GM12878 (cell line): Measurements from ENCODE around the gene CCDC85B. TPM values are rescaled to one million over a fixed set of nuclear protein-coding genes. Genes with fewer than 3 reads are reported as not detected.

Experiments used
- ASH2L ChIP-seq: fragments of 300-600, 200-600 bp; sonication (generic); IDR thresholded peaks from 2 replicates; pipeline ENCODE4 v1.6.1; 2017; ENCODE audit warnings: low read depth, mild to moderate bottlenecking, borderline replicate concordance
- BMI1 ChIP-seq: fragments of 450-650 bp; IDR thresholded peaks from 2 replicates; pipeline ENCODE4 v1.6.1; 2016; ENCODE audit warnings: mild to moderate bottlenecking, moderate library complexity, borderline replicate concordance
- HCFC1 ChIP-seq: fragments of 150-350 bp; IDR thresholded peaks from 2 replicates; pipeline ENCODE4 v1.6.1; 2014; ENCODE audit warnings: low read length
- HDAC2 ChIP-seq: fragments of 200-600 bp; sonication (generic); IDR thresholded peaks from 2 replicates; pipeline ENCODE4 v1.6.1; 2017
- KLF5 ChIP-seq: fragments of 450-650 bp; IDR thresholded peaks from 2 replicates; pipeline ENCODE4 v1.6.1; 2014; ENCODE audit warnings: mild to moderate bottlenecking; ENCODE audit not compliant: partially characterized antibody
- MXI1 ChIP-seq: fragments of 150-350 bp; IDR thresholded peaks from 2 replicates; pipeline ENCODE4 v1.6.1; 2011; ENCODE audit warnings: low read depth, mild to moderate bottlenecking, inconsistent platforms, low read length, improper control_type of control experiment
- NFYB ChIP-seq: IDR thresholded peaks from 2 replicates; pipeline ENCODE4 v1.6.1; 2011; ENCODE audit warnings: low read depth, mild to moderate bottlenecking, low read length, improper control_type of control experiment, moderate library complexity; ENCODE audit not compliant: insufficient read depth
- NR2F1 ChIP-seq: fragments of 450-650 bp; conservative IDR thresholded peaks from 2 replicates; pipeline ENCODE4 v1.6.1; 2017; ENCODE audit warnings: mild to moderate bottlenecking
- PAX5 ChIP-seq: IDR thresholded peaks from 2 replicates; pipeline ENCODE4 v1.6.1; 2011; ENCODE audit warnings: low read depth, low read length, borderline replicate concordance
- RELB ChIP-seq: fragments of 450-650 bp; IDR thresholded peaks from 2 replicates; pipeline ENCODE4 v1.6.1; 2017; ENCODE audit warnings: low read depth, mild to moderate bottlenecking, moderate library complexity
- SIX5 ChIP-seq: IDR thresholded peaks from 2 replicates; pipeline ENCODE4 v1.6.1; 2011; ENCODE audit warnings: mild to moderate bottlenecking, low read depth, low read length, moderate library complexity; ENCODE audit not compliant: severe bottlenecking
- SPI1 ChIP-seq: IDR thresholded peaks from 2 replicates; pipeline ENCODE4 v1.6.1; 2011; ENCODE audit warnings: low read depth, mild to moderate bottlenecking, low read length, moderate library complexity, borderline replicate concordance; ENCODE audit not compliant: insufficient read depth
- WRNIP1 ChIP-seq: IDR thresholded peaks from 2 replicates; pipeline ENCODE4 v1.6.1; 2011; ENCODE audit warnings: low read depth, low read length, improper control_type of control experiment, borderline replicate concordance
- ZBTB40 ChIP-seq: fragments of 450-650 bp; IDR thresholded peaks from 2 replicates; pipeline ENCODE4 v1.6.1; 2016; ENCODE audit warnings: mild to moderate bottlenecking, moderate library complexity, borderline replicate concordance
- ZNF384 ChIP-seq: IDR thresholded peaks from 2 replicates; pipeline ENCODE4 v1.6.1; 2012; ENCODE audit warnings: low read depth, mild to moderate bottlenecking, low read length, improper control_type of control experiment, borderline replicate concordance
- polyA plus RNA-seq, 11 experiments: library from polyadenylated mRNA; depleted of rRNA in 4 of 11; unstranded in 6 of 11; stranded (reverse) in 5 of 11; fragments of >200 nt; fragmentation: Nextera tagmentation in 4 of 11; fragmentation: Illumina TruSeq in 1 of 11; extraction: Ambion mirVana in 4 of 11; extraction: Trizol in 1 of 11; gene quantifications; 1 replicate in 1 of 11; 2 replicates in 10 of 11; pipeline versions ENCODE4 v1.2.1 to v1.2.3, GENCODE V29; 2011 to 2016; ENCODE audit warnings: inconsistent platforms in 2 of 11, missing spikeins in 2 of 11, low read depth in 1 of 11
- total RNA-seq, 4 experiments: library from RNA; depleted of rRNA in 3 of 4; stranded (reverse); fragments of >200 nt in 3 of 4; fragmentation: Illumina TruSeq in 1 of 4; extraction: Trizol in 1 of 4; gene quantifications; 2 replicates each; pipeline versions ENCODE4 v1.2.1 to v1.2.3, GENCODE V29; 2013 to 2021
- TF ChIP-seq, protein P1 (sequence below): fragments of 450-650 bp; IDR thresholded peaks from 2 replicates; pipeline ENCODE4 v1.6.1; 2017; ENCODE audit warnings: mild to moderate bottlenecking
- TF ChIP-seq, protein P2 (sequence below), 3 experiments: IDR thresholded peaks in 2 of 3; conservative IDR thresholded peaks in 1 of 3; 2 replicates each; pipeline ENCODE4 v1.5.1; 2011; ENCODE audit warnings: low read depth in 3 of 3, low read length in 3 of 3, mild to moderate bottlenecking in 3 of 3, control low read depth in 2 of 3, moderate library complexity in 2 of 3, inconsistent platforms in 1 of 3, mixed read lengths in 1 of 3; ENCODE audit not compliant: control insufficient read depth in 2 of 3, insufficient read depth in 1 of 3; ENCODE audit errors: extremely low read depth in 1 of 3

Gene CCDC85B
- total and polyA plus RNA-seq, 10 of the 15 experiments (the other 5 are each of a cell fraction or from before 2014, with no cell fraction given) = 0.32 to 114 (median 49.5) TPM

DNA sequence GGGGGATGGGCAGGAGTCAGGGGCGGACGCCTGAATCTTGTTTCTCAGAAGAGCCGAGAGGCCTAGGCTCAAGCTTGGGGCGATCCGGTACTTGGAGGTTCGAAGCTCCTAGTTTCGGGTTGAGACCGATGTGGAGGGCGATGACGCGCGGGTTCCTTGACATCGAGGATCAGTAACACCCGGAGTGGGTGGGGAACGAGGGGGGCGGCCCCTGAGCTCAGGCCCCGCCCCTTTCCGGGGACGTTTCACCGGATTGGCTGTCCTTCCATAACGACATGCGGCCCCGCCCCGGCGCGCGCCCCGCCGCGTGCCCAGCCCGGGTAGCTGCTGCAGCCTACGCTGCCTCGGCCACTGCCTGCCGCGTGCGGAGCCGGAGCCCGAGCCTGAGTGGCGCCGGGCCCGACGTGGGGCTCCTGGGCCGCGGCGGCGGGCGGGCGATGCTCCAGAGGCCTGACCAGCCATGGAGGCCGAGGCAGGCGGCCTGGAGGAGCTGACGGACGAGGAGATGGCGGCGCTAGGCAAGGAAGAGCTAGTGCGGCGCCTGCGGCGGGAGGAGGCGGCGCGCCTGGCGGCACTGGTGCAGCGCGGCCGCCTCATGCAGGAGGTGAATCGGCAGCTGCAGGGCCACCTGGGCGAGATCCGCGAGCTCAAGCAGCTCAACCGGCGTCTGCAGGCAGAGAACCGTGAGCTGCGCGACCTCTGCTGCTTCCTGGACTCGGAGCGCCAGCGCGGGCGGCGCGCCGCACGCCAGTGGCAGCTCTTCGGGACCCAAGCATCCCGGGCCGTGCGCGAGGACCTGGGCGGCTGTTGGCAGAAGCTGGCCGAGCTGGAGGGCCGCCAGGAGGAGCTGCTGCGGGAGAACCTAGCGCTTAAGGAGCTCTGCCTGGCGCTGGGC, at the start of gene CCDC85B (continued):
- TF ChIP-seq ASH2L (0 out of 2 replicates have a peak, but pooled peaks have one; percentile 46), SPI1 (no peak), NR2F1 (peak; percentile 49; the same call in 1 of the 2 replicates), NFYB (peak; percentile 42; the same call in 1 of the 2 replicates), HDAC2 (no peak), ZNF384 (no peak), HCFC1 (no peak), ZBTB40 (no peak), KLF5 (peak; percentile 92), PAX5 (no peak), MXI1 (peak; percentile 85), SIX5 (no peak), BMI1 (no peak), WRNIP1 (no peak), RELB (no peak)
- TF ChIP-seq, protein P1, sequence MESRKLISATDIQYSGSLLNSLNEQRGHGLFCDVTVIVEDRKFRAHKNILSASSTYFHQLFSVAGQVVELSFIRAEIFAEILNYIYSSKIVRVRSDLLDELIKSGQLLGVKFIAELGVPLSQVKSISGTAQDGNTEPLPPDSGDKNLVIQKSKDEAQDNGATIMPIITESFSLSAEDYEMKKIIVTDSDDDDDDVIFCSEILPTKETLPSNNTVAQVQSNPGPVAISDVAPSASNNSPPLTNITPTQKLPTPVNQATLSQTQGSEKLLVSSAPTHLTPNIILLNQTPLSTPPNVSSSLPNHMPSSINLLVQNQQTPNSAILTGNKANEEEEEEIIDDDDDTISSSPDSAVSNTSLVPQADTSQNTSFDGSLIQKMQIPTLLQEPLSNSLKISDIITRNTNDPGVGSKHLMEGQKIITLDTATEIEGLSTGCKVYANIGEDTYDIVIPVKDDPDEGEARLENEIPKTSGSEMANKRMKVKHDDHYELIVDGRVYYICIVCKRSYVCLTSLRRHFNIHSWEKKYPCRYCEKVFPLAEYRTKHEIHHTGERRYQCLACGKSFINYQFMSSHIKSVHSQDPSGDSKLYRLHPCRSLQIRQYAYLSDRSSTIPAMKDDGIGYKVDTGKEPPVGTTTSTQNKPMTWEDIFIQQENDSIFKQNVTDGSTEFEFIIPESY = no peak
- TF ChIP-seq, protein P2, sequence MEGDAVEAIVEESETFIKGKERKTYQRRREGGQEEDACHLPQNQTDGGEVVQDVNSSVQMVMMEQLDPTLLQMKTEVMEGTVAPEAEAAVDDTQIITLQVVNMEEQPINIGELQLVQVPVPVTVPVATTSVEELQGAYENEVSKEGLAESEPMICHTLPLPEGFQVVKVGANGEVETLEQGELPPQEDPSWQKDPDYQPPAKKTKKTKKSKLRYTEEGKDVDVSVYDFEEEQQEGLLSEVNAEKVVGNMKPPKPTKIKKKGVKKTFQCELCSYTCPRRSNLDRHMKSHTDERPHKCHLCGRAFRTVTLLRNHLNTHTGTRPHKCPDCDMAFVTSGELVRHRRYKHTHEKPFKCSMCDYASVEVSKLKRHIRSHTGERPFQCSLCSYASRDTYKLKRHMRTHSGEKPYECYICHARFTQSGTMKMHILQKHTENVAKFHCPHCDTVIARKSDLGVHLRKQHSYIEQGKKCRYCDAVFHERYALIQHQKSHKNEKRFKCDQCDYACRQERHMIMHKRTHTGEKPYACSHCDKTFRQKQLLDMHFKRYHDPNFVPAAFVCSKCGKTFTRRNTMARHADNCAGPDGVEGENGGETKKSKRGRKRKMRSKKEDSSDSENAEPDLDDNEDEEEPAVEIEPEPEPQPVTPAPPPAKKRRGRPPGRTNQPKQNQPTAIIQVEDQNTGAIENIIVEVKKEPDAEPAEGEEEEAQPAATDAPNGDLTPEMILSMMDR (IDR thresholded peaks at IDR 0.05 in 2 of 3, conservative IDR thresholded peaks at IDR 0.05 in 1 of 3; ENCODE audit: control insufficient read depth in 2 of 3, extremely low read depth in 1 of 3, insufficient read depth in 1 of 3, low read depth in 3 of 3, low read length in 3 of 3) = peak in 2 of 3 experiments; percentile 4 to 8; a peak in 2 of 6 replicates
